Neutrophil (primary cell): ENCODE results near the gene EPM2A.

Source experiments
- H3K27ac ChIP-seq: fragments of 200-600 bp; sonication (generic); 2 replicates; pipeline ENCODE4 v1.5.1; 2016; ENCODE audit warnings: mild to moderate bottlenecking, moderate library complexity
- H3K27me3 ChIP-seq: fragments of 200-600 bp; sonication (generic); 2 replicates; pipeline ENCODE4 v1.6.0; 2016; ENCODE audit warnings: mild to moderate bottlenecking
- H3K36me3 ChIP-seq: fragments of 200-600 bp; sonication (generic); 2 replicates; pipeline ENCODE4 v1.5.1; 2017
- H3K4me1 ChIP-seq, 2 experiments: fragments of 200-600 bp in 1 of 2; sonication (generic) in 1 of 2; 1 replicate in 1 of 2; 2 replicates in 1 of 2; pipeline versions ENCODE4 v1.5.1 to v1.6.1; 2013 to 2016; ENCODE audit warnings: low read depth in 1 of 2, low read length in 1 of 2, mild to moderate bottlenecking in 1 of 2, moderate library complexity in 1 of 2; ENCODE audit not compliant: control insufficient read depth in 1 of 2, insufficient read depth in 1 of 2
- H3K4me3 ChIP-seq, 2 experiments: fragments of 200-600 bp in 1 of 2; sonication (generic) in 1 of 2; 1 replicate in 1 of 2; 2 replicates in 1 of 2; pipeline ENCODE4 v1.5.1; 2013 to 2016; ENCODE audit warnings: low read depth in 1 of 2, low read length in 1 of 2, mild to moderate bottlenecking in 1 of 2, moderate library complexity in 1 of 2
- H3K9me3 ChIP-seq: fragments of 200-600 bp; sonication (generic); 2 replicates; pipeline ENCODE4 v1.5.1; 2016
- CTCF ChIP-seq: fragments of 200-600 bp; sonication (generic); IDR thresholded peaks from 2 replicates; pipeline ENCODE4 v1.5.1; 2016; ENCODE audit warnings: antibody characterized with exemption

The EPM2A gene

GRCh38 chr6:145631374-145631773 is 103.9 kb downstream of the EPM2A start:
- H3K36me3 ChIP-seq, result no peaks in the 10 kb centered on the region
- TF ChIP-seq CTCF, result no peak
- H3K9me3 ChIP-seq, result no peaks in the 10 kb centered on the region
- no peak overlapping the region for H3K27ac ChIP-seq
- no peak overlapping the region for H3K4me3 ChIP-seq
- no peaks in the 10 kb centered on the region for H3K27me3 ChIP-seq
- peaks cover 17 to 18% of the 10 kb centered on the region in 2 experiments for H3K4me1 ChIP-seq

- TF ChIP-seq CTCF, result no peak
- Histone ChIP-seq H3K4me1 (peaks cover 25% of the 10 kb centered on the region in 2 experiments), H3K4me3 (no peak overlapping the region), H3K27ac (no peak overlapping the region), H3K27me3 (no peaks in the 10 kb centered on the region), H3K36me3 (no peaks in the 10 kb centered on the region), H3K9me3 (no peaks in the 10 kb centered on the region)
Measured at GRCh38 chr6:145630598-145630997, 104.7 kb downstream of the EPM2A start.

GRCh38 chr6:145629478-145629877 is 105.8 kb downstream of the EPM2A start:
- Histone ChIP-seq H3K27me3 (no peaks in the 10 kb centered on the region), H3K36me3 (no peaks in the 10 kb centered on the region)
- no peak for TF ChIP-seq CTCF

GRCh38 chr6:145627451-145627850 is 107.9 kb downstream of the EPM2A start:
- Histone ChIP-seq H3K36me3 (no peaks in the 10 kb centered on the region), H3K27me3 (no peaks in the 10 kb centered on the region), H3K9me3 (no peaks in the 10 kb centered on the region), H3K4me1 (peaks cover 39 to 40% of the 10 kb centered on the region in 2 experiments), H3K4me3 (no peak overlapping the region), H3K27ac (no peak overlapping the region)
- TF ChIP-seq CTCF, result no peak

More at GRCh38 chr6:145629478-145629877, 105.8 kb downstream of the EPM2A start:
- peaks cover 36% of the 10 kb centered on the region in 2 experiments for H3K4me1 ChIP-seq
- H3K27ac ChIP-seq, result no peak overlapping the region
- no peaks in the 10 kb centered on the region for H3K9me3 ChIP-seq
- no peak overlapping the region for H3K4me3 ChIP-seq

- TF ChIP-seq CTCF, result no peak
- peaks cover 36% of the 10 kb centered on the region in 2 experiments for H3K4me1 ChIP-seq
- H3K4me3 ChIP-seq, result no peak overlapping the region
- H3K27ac ChIP-seq, result no peak overlapping the region
- no peaks in the 10 kb centered on the region for H3K27me3 ChIP-seq
- H3K9me3 ChIP-seq, result no peaks in the 10 kb centered on the region
- no peaks in the 10 kb centered on the region for H3K36me3 ChIP-seq
Measured at GRCh38 chr6:145626857-145627256, 108.5 kb downstream of the EPM2A start.

- Histone ChIP-seq H3K36me3 (no peaks in the 10 kb centered on the region), H3K9me3 (no peaks in the 10 kb centered on the region), H3K4me3 (no peak overlapping the region), H3K27me3 (no peaks in the 10 kb centered on the region), H3K4me1 (peaks cover 36% of the 10 kb centered on the region in 2 experiments), H3K27ac (no peak overlapping the region)
- no peak for TF ChIP-seq CTCF
Measured at GRCh38 chr6:145623231-145623630, 112.1 kb downstream of the EPM2A start.
